AG10803 (cell line): Measurements from ENCODE around the gene CACNA2D1.

Experiments
- DNase-seq: peaks from one replicate; pipeline ENCODE4 v3.0.0; 2010; ENCODE audit warnings: low read depth
- H3K4me3 ChIP-seq: 2 replicates; pipeline ENCODE4 v1.5.1; 2011; ENCODE audit warnings: mild to moderate bottlenecking, low read length, control low read depth
- CTCF ChIP-seq: conservative IDR thresholded peaks from 2 replicates; pipeline ENCODE4 v1.5.1; 2011; ENCODE audit warnings: mild to moderate bottlenecking, low read length, control low read depth, inconsistent platforms

Gene CACNA2D1

GRCh38 chr7:82263920-82264782 lies 179.4 kb downstream of the CACNA2D1 start:
- no peak for TF ChIP-seq CTCF
- DNase-seq: no peak
- H3K4me3 ChIP-seq: no peak overlapping the region

- TF ChIP-seq CTCF: no peak
- DNase-seq: no peak
- no peak overlapping the region for H3K4me3 ChIP-seq
Measured at GRCh38 chr7:82258181-82258580, 185.4 kb downstream of the CACNA2D1 start.

- H3K4me3 ChIP-seq: no peak overlapping the region
- no peak for DNase-seq
- no peak for TF ChIP-seq CTCF
Measured at GRCh38 chr7:82257118-82257695, 186.4 kb downstream of the CACNA2D1 start.

- DNase-seq: no peak
- TF ChIP-seq CTCF: no peak
- no peak overlapping the region for H3K4me3 ChIP-seq
Measured at GRCh38 chr7:82255706-82256105, 187.9 kb downstream of the CACNA2D1 start.

- no peak for TF ChIP-seq CTCF
- DNase-seq: peak; percentile 8
- no peak overlapping the region for H3K4me3 ChIP-seq
Measured at GRCh38 chr7:82250598-82250997, 193.0 kb downstream of the CACNA2D1 start.

GRCh38 chr7:82249979-82250378 lies 193.6 kb downstream of the CACNA2D1 start:
- no peak for TF ChIP-seq CTCF
- H3K4me3 ChIP-seq: no peak overlapping the region
- no peak for DNase-seq
